Pancreas (tissue), 10 donors: ENCODE data around the gene GORASP1. TPM values are rescaled to one million over a fixed set of nuclear protein-coding genes. Genes with fewer than 3 reads are reported as not detected.
A peak's percentile ranks its signal among the peaks of the same experiment; 100 is the strongest.

Experiments used
- ATAC-seq, 4 donors: fragments of 200-7000 bp; cut with Tn5 transposase; one replicate each; pipeline versions ENCODE4 v1.8.0 to v1.9.1; 2020; ENCODE audit warnings: mild to moderate bottlenecking in 4 of 4, moderate library complexity in 4 of 4
- DNase-seq, 6 donors: peaks; one replicate each; pipeline ENCODE4 v3.0.0-alpha.2; 2020
- FAIRE-seq: peaks from 2 replicates; lab custom pipeline; 2012; peaks lifted over from hg19 to GRCh38; lab: Jason Lieb, UNC
- H3K27ac ChIP-seq, 4 donors: fragments of 200-600 bp; sonication (generic); 1 replicate in 3 of 4; 2 replicates in 1 of 4; pipeline versions ENCODE4 v1.5.0 to v1.8.0; 2020
- H3K27me3 ChIP-seq, 4 donors: fragments of 200-600 bp; one replicate each; pipeline ENCODE4 v1.8.0; 2021
- H3K36me3 ChIP-seq, 3 donors: fragments of 200-600 bp; sonication (generic) in 1 of 3; one replicate each; pipeline versions ENCODE4 v1.5.0 to v1.8.0; 2020 to 2021
- H3K4me1 ChIP-seq, 3 donors: fragments of 200-600 bp; one replicate each; pipeline ENCODE4 v1.8.0; 2021
- H3K4me3 ChIP-seq, 4 donors: fragments of 200-600 bp; sonication (generic) in 2 of 4; one replicate each; pipeline versions ENCODE4 v1.5.0 to v1.8.0; 2020 to 2021
- H3K9me3 ChIP-seq, 4 donors: fragments of 200-600 bp; one replicate each; pipeline ENCODE4 v1.8.0; 2021
- CTCF ChIP-seq, 4 donors: fragments of 200-600 bp; sonication (generic) in 3 of 4; IDR thresholded peaks; one replicate each; pipeline versions ENCODE4 v1.5.0 to v1.8.0; 2021; ENCODE audit warnings: antibody characterized with exemption in 4 of 4
- WGBS, 2 donors: extraction: QIAGEN DNeasy Blood & Tissue Kit; methylation state at CpG; one replicate each; pipeline ENCODE4 v1.1.7; 2013; 5-methylcytosine and 5-hydroxymethylcytosine counted together
- intact Hi-C, 3 donors: fragments of 100-400 bp; cut with DNase I; formaldehyde crosslinking; loops; one replicate each; pipeline versions ENCODE4 v1.11.1 to v1.14.2; 2022
- polyA plus RNA-seq, 2 donors: library from polyadenylated mRNA; stranded (reverse); fragments of 200-250 nt; gene quantifications; one replicate each; pipeline ENCODE4 v1.2.3, GENCODE V29; 2013
- total RNA-seq, 6 donors: library from RNA; stranded (reverse); fragmentation: NEBNext Ultra II Directional in 4 of 6; extraction: Animal tissue kit (Norgen Biotek cat#: 25700) in 4 of 6; gene quantifications; one replicate each; pipeline versions ENCODE4 v1.2.1 to v1.2.4, GENCODE V29; 2021 to 2023
- donor health status: healthy with polysubstance abuse.
- donor health status: DM: no; HTN: no; CAD: no; lungs with moderate emphysema.
- donor health status: DM: no; HTN: no; CAD: no.
- donor health status: control.
- donor health status: control.
- donor health status: Bipolar disorder and iron deficiency.
- donor health status: DM: yes; HTN: yes; CAD: no.
- donor health status: DM: no; HTN: no; CAD: no.
- donor health status: DM: no; HTN: no; CAD: no.
- donor health status: DM: yes; HTN: yes; CAD: no.

The GORASP1 gene
- total and polyA plus RNA-seq, 8 donors, result 25.9 to 79.6 (median 34.3) TPM

DNA sequence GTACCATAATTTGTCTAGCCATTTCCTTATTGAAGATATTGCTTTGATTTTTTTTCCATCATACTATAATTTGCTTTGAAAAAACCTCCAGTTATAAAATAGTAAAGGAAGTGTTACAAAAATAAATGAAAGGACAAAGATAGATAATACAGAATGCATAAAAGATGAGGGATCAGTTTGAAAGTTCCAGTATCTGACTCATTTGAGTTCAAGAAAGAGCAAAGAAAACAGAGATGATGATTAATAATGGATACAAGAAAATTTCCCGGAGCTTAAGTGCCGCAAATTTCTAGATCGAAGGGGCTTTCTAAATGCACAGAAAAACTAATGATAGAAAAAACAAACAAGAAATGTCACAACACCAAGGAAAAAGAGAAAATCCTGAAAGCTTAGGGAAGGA lies 51.3 kb downstream of the GORASP1 start:
- ATAC-seq, result no peak
- WGBS, 2 donors, result 72 to 80% methylated on average over 3 of the region's 3 CpGs
- intact Hi-C loops, result no loop called here
- peaks cover 0 to 11% (median 0%) of the 10 kb centered on the region in 3 donors for H3K4me1 ChIP-seq
- H3K4me3 ChIP-seq, result no peak overlapping the region
- no peak for DNase-seq
- no peak for FAIRE-seq
- no peak for TF ChIP-seq CTCF (IDR thresholded peaks at IDR 0.05)
- H3K27ac ChIP-seq, result no peak overlapping the region
- no peaks in the 10 kb centered on the region for H3K27me3 ChIP-seq
- no peaks in the 10 kb centered on the region for H3K9me3 ChIP-seq
- H3K36me3 ChIP-seq, result no peaks in the 10 kb centered on the region

GRCh38 chr3:39053696-39054095 lies 53.7 kb downstream of the GORASP1 start:
- H3K4me3 ChIP-seq, result no peak overlapping the region
- H3K9me3 ChIP-seq, result no peaks in the 10 kb centered on the region
- FAIRE-seq (no peak), DNase-seq (no peak), ATAC-seq (no peak)
- no peak overlapping the region for H3K27ac ChIP-seq
- peaks cover 0 to 11% (median 0%) of the 10 kb centered on the region in 3 donors for H3K4me1 ChIP-seq
- TF ChIP-seq CTCF (IDR thresholded peaks at IDR 0.05), result no peak
- WGBS, 2 donors, result 59 to 62% methylated on average over 2 of the region's 2 CpGs
- no peaks in the 10 kb centered on the region for H3K27me3 ChIP-seq
- no peaks in the 10 kb centered on the region for H3K36me3 ChIP-seq
- intact Hi-C loops, result no loop called here

DNA sequence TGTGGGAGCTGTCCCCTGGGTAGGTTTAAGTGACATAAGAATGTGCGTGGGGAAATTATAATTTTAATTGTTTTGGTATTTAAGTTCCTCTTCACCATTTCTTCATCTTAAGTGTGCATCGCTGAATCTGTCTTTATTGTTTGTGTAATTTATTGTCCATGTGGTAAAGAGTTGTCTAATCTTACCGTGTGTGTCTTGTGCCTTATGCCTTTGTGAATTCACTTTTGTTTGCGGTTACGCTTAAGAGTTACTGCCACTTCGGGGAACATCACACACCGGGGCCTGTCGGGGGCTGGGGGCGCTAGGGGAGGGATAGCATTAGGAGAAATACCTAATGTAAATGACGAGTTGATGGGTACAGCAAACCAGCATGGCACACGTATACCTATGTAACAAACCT lies 54.8 kb downstream of the GORASP1 start:
- Histone ChIP-seq H3K27ac (peak overlapping the region in 1 of 4 donors; percentile 90), H3K9me3 (no peaks in the 10 kb centered on the region), H3K36me3 (no peaks in the 10 kb centered on the region), H3K4me1 (peaks cover 0 to 11% (median 0%) of the 10 kb centered on the region in 3 donors), H3K4me3 (peak overlapping the region; percentile 80 to 100 (median 96)), H3K27me3 (no peaks in the 10 kb centered on the region)
- intact Hi-C loops, result no loop called here
- DNase-seq (no peak), ATAC-seq (no peak), FAIRE-seq (no peak)
- TF ChIP-seq CTCF (IDR thresholded peaks at IDR 0.05), result no peak
- 1% methylated on average over 11 of the region's 11 CpGs for WGBS, 2 donors

- H3K9me3 ChIP-seq, result no peaks in the 10 kb centered on the region
- peak; percentile 69 for FAIRE-seq
- 0 to 1% methylated on average over 55 to 68 of the region's 68 CpGs for WGBS, 2 donors
Observed at GRCh38 chr3:39051649-39052561, 55.5 kb downstream of the GORASP1 start, which contains the start of the genes SCN11A and WDR48. Gene SCN11A, minus strand, starts transcription at chr3:39051944. Its CDS starts 101,582 bp downstream, at chr3:38950362. Gene WDR48, plus strand, starts transcription at chr3:39052016. Its CDS starts 10 bp downstream, at chr3:39052026.

More at GRCh38 chr3:39051649-39052561, 55.5 kb downstream of the GORASP1 start, which contains the start of the genes SCN11A and WDR48:
- DNase-seq (peak; percentile 90 to 97 (median 93)), ATAC-seq (peak; percentile 99 to 100 (median 100))
- H3K4me1 ChIP-seq, result peaks cover 0 to 11% (median 0%) of the 10 kb centered on the region in 3 donors
- no peak for TF ChIP-seq CTCF (IDR thresholded peaks at IDR 0.05)
- H3K36me3 ChIP-seq, result no peaks in the 10 kb centered on the region
- H3K27me3 ChIP-seq, result no peaks in the 10 kb centered on the region
- intact Hi-C loops, result no loop called here
- peak within 1 kb of the TSS; percentile 76 to 90 (median 86) for H3K27ac ChIP-seq
- peak within 1 kb of the TSS; percentile 80 to 100 (median 96) for H3K4me3 ChIP-seq
